Endothelial cell of umbilical vein (primary cell): Measurements from ENCODE around the gene LRP6. TPM values are rescaled to one million over a fixed set of nuclear protein-coding genes. Genes with fewer than 3 reads are reported as not detected.
A peak's percentile ranks its signal among the peaks of the same experiment; 100 is the strongest.

Experiments used
- BruUV-seq: library from RNA; stranded (reverse); fragments of 400-500 nt; replicated peaks from 2 replicates; lab custom pipeline; 2021; lab: Mats Ljungman, UMichigan
- CTCF ChIA-PET: fragments of 300-600, 350-600 bp; sonication (Branson Sonifier 250); formaldehyde crosslinking; loops from one replicate; lab custom pipeline; 2021; ENCODE audit warnings: antibody characterized with exemption, inconsistent platforms; lab: Charles Lee
- POLR2A ChIA-PET: fragments of 300-600, 350-600 bp; sonication (Branson Sonifier 250); formaldehyde crosslinking; loops from one replicate; lab custom pipeline; 2021; ENCODE audit warnings: antibody characterized with exemption, inconsistent platforms; lab: Charles Lee
- DNase-seq: peaks from one replicate; pipeline ENCODE4 v3.0.0-alpha.2; 2011; ENCODE audit warnings: low read depth, low spot score
- FAIRE-seq: peaks from 2 replicates; lab custom pipeline; 2011; peaks lifted over from hg19 to GRCh38; lab: Jason Lieb, UNC
- H2AFZ ChIP-seq: 2 replicates; pipeline ENCODE4 v1.6.0; 2012; ENCODE audit warnings: low read depth, low read length, control low read depth, inconsistent platforms
- H3K27ac ChIP-seq: 2 replicates; pipeline ENCODE4 v1.5.1; 2011; ENCODE audit warnings: low read depth, mild to moderate bottlenecking, control low read depth, low read length, moderate library complexity; ENCODE audit not compliant: insufficient read depth
- H3K27me3 ChIP-seq, 2 experiments: 2 replicates each; pipeline versions ENCODE4 v1.6.0 to v1.6.1; 2011; ENCODE audit warnings: low read length in 2 of 2, mixed read lengths in 1 of 2; ENCODE audit not compliant: control insufficient read depth in 2 of 2, insufficient read depth in 2 of 2
- H3K36me3 ChIP-seq, 2 experiments: 2 replicates in 1 of 2; 3 replicates in 1 of 2; pipeline ENCODE4 v1.5.1; 2011; ENCODE audit warnings: low read length in 2 of 2, mild to moderate bottlenecking in 1 of 2, moderate library complexity in 1 of 2; ENCODE audit not compliant: control insufficient read depth in 2 of 2, insufficient read depth in 2 of 2; ENCODE audit errors: extremely low read depth in 1 of 2
- H3K4me1 ChIP-seq: 3 replicates; pipeline ENCODE4 v1.5.1; 2011; ENCODE audit warnings: mild to moderate bottlenecking, low read length; ENCODE audit not compliant: control insufficient read depth, insufficient read depth; ENCODE audit errors: extremely low read depth
- H3K4me2 ChIP-seq: 2 replicates; pipeline ENCODE4 v1.6.1; 2011; ENCODE audit warnings: low read length, control low read depth, mixed read lengths; ENCODE audit not compliant: insufficient read depth
- H3K4me3 ChIP-seq, 3 experiments: fragments of 200-600 bp in 1 of 3; sonication (generic), shearing (Covaris generic) in 1 of 3; replicated peaks in 1 of 3; 2 replicates each; pipeline ENCODE4 v1.5.1; 2011 to 2016; ENCODE audit warnings: control low read depth in 3 of 3, low read length in 3 of 3, mild to moderate bottlenecking in 2 of 3, inconsistent platforms in 1 of 3, low read depth in 1 of 3, moderate library complexity in 1 of 3; ENCODE audit not compliant: insufficient read depth in 1 of 3
- H3K79me2 ChIP-seq: 2 replicates; pipeline ENCODE4 v1.6.0; 2012; ENCODE audit warnings: low read length, inconsistent platforms; ENCODE audit not compliant: control insufficient read depth, insufficient read depth
- H3K9ac ChIP-seq: replicated peaks from 2 replicates; pipeline ENCODE3; 2011; ENCODE audit warnings: low read length, control low read depth; ENCODE audit not compliant: insufficient read depth; ENCODE audit errors: extremely low read depth
- H3K9me1 ChIP-seq: replicated peaks from 3 replicates; pipeline ENCODE4 v1.6.0; 2011; ENCODE audit warnings: mild to moderate bottlenecking, low read length; ENCODE audit not compliant: control insufficient read depth, insufficient read depth; ENCODE audit errors: extremely low read depth
- H3K9me3 ChIP-seq: replicated peaks from 2 replicates; pipeline ENCODE4 v1.5.1; 2012; ENCODE audit warnings: low read length, inconsistent platforms; ENCODE audit not compliant: control insufficient read depth, insufficient read depth
- H4K20me1 ChIP-seq: replicated peaks from 2 replicates; pipeline ENCODE3; 2011; ENCODE audit warnings: mild to moderate bottlenecking, low read length; ENCODE audit not compliant: control insufficient read depth, insufficient read depth; ENCODE audit errors: extremely low read depth
- EZH2 ChIP-seq: IDR thresholded peaks from 2 replicates; pipeline ENCODE4 v1.6.1; 2012; ENCODE audit warnings: borderline replicate concordance, low read depth, mild to moderate bottlenecking, moderate library complexity, low read length, inconsistent platforms; ENCODE audit not compliant: severe bottlenecking
- FOS ChIP-seq: IDR thresholded peaks from 2 replicates; pipeline ENCODE4 v1.6.1; 2011; ENCODE audit warnings: mild to moderate bottlenecking, low read length, moderate library complexity, borderline replicate concordance; ENCODE audit not compliant: insufficient read depth
- GATA2 ChIP-seq: IDR thresholded peaks from 2 replicates; pipeline ENCODE4 v1.7.0; 2011; ENCODE audit warnings: low read depth, mild to moderate bottlenecking, moderate library complexity, mixed read lengths, low read length; ENCODE audit not compliant: insufficient read length, insufficient read depth
- JUN ChIP-seq: IDR thresholded peaks from 2 replicates; pipeline ENCODE4 v1.6.1; 2011; ENCODE audit warnings: borderline replicate concordance, low read depth; ENCODE audit not compliant: insufficient read length, insufficient read depth
- MYC ChIP-seq: IDR thresholded peaks from one replicate; pipeline ENCODE4 v1.6.1; 2011; ENCODE audit warnings: mild to moderate bottlenecking, low read depth, low read length
- POLR2A ChIP-seq: IDR thresholded peaks from 2 replicates; pipeline ENCODE4 v1.6.1; 2012; ENCODE audit warnings: low read depth, mild to moderate bottlenecking, control low read depth, low read length
- POLR2AphosphoS5 ChIP-seq: IDR thresholded peaks from 2 replicates; pipeline ENCODE4 v1.6.1; 2012; ENCODE audit warnings: low read depth, mild to moderate bottlenecking, control low read depth, low read length, moderate library complexity; ENCODE audit not compliant: insufficient read depth
- dilution Hi-C: fragments of 300-500 bp; cut with MboI; formaldehyde crosslinking; loops from one replicate; pipeline ENCODE4 v1.15.0; 2019; ENCODE audit warnings: low sequenced_read_pairs; ENCODE audit not compliant: extremely low pct_ligation_motif_present
- intact Hi-C: fragments of 100-400 bp; cut with micrococcal nuclease; formaldehyde crosslinking; loops from one replicate; pipeline ENCODE4 v1.10.0; 2022
- polyA plus RNA-seq, 4 experiments: library from polyadenylated mRNA; depleted of rRNA in 3 of 4; stranded (reverse) in 3 of 4; unstranded in 1 of 4; fragments of >200 nt; gene quantifications; 2 replicates each; pipeline versions ENCODE4 v1.2.1 to v1.2.3, GENCODE V29; 2011 to 2012; ENCODE audit warnings: missing spikeins in 1 of 4
- total RNA-seq: library from RNA; stranded (reverse); gene quantifications from 2 replicates; pipeline ENCODE4 v1.2.3, GENCODE V29; 2021
- TF ChIP-seq, protein P1 (sequence below), 2 donors: IDR thresholded peaks; 1 replicate in 1 of 2; 2 replicates in 1 of 2; pipeline ENCODE4 v1.5.1; 2011; ENCODE audit warnings: low read length in 2 of 2, mild to moderate bottlenecking in 2 of 2, moderate library complexity in 2 of 2, control low read depth in 1 of 2, inconsistent platforms in 1 of 2, low read depth in 1 of 2; ENCODE audit not compliant: insufficient read depth in 1 of 2; ENCODE audit errors: extremely low read depth in 1 of 2
- TF ChIP-seq, protein P2 (sequence below): IDR thresholded peaks from 2 replicates; pipeline ENCODE4 v1.6.1; 2011; ENCODE audit not compliant: insufficient read depth, insufficient read length

LRP6 gene
- total and polyA plus RNA-seq, 2 donors (not counting 3 experiments of a cell fraction or from before 2014, with no cell fraction given), result 28.5 to 41.7 TPM

DNA sequence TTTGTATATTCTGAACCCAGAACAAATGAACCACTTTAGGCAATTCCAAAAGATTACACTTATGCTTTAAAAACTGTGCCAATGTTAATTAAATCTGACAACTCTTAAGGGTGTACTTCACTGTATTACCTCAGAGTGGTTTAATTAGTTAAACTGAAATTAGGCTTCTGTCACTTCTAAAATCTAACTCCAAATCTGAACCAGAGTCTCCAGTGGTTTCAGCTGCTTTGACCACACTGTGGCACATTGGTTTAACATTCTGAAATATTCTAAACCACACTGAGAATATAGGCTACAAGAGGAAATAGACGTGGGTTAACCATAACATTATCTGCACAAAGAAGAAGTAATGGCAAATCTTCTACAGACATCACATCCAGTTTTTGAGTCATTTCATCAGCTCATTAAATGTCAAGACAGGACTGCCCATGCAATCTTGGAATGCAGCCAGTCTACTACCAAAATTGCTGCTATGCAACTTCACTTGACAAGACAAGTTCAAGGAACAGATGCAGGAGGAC lies 94.8 kb downstream of the LRP6 start:
- Histone ChIP-seq H3K9me3 (no peaks in the 10 kb centered on the region), H3K4me2 (no peak overlapping the region), H2AFZ (no peak overlapping the region), H3K27me3 (no peaks in the 10 kb centered on the region), H3K4me1 (no peaks in the 10 kb centered on the region), H4K20me1 (peaks cover 3% of the 10 kb centered on the region), H3K27ac (no peak overlapping the region), H3K4me3 (no peak overlapping the region), H3K79me2 (no peaks in the 10 kb centered on the region), H3K9me1 (no peaks in the 10 kb centered on the region), H3K36me3 (no peaks in the 10 kb centered on the region), H3K9ac (no peak overlapping the region)
- CTCF ChIA-PET, result interaction anchor here (1.1 to 1.3 kb wide), 2 partner anchors 10 to 67 kb away, joined by 5 to 7 read pairs; no protein-coding TSS in a partner anchor
- dilution Hi-C loops, result no loop called here
- FAIRE-seq (no peak), DNase-seq (peak; percentile 9)
- intact Hi-C loops, result no loop called here
- no TSS peak for BruUV-seq
- TF ChIP-seq JUN (no peak), FOS (no peak), POLR2AphosphoS5 (no peak), GATA2 (no peak), POLR2A (no peak), EZH2 (no peak), MYC (no peak)
- TF ChIP-seq, protein P1, sequence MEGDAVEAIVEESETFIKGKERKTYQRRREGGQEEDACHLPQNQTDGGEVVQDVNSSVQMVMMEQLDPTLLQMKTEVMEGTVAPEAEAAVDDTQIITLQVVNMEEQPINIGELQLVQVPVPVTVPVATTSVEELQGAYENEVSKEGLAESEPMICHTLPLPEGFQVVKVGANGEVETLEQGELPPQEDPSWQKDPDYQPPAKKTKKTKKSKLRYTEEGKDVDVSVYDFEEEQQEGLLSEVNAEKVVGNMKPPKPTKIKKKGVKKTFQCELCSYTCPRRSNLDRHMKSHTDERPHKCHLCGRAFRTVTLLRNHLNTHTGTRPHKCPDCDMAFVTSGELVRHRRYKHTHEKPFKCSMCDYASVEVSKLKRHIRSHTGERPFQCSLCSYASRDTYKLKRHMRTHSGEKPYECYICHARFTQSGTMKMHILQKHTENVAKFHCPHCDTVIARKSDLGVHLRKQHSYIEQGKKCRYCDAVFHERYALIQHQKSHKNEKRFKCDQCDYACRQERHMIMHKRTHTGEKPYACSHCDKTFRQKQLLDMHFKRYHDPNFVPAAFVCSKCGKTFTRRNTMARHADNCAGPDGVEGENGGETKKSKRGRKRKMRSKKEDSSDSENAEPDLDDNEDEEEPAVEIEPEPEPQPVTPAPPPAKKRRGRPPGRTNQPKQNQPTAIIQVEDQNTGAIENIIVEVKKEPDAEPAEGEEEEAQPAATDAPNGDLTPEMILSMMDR (IDR thresholded peaks at IDR 0.05; ENCODE audit: extremely low read depth in 1 of 2, insufficient read depth in 1 of 2, low read depth in 1 of 2, low read length in 2 of 2), result no peak
- TF ChIP-seq, protein P2, sequence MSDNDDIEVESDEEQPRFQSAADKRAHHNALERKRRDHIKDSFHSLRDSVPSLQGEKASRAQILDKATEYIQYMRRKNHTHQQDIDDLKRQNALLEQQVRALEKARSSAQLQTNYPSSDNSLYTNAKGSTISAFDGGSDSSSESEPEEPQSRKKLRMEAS, result no peak
- POLR2A ChIA-PET, result no interaction called here
